CD4-positive, alpha-beta T cell (primary cell): ENCODE data around the gene PTGDR. TPM values are rescaled to one million over a fixed set of nuclear protein-coding genes. Genes with fewer than 3 reads are reported as not detected.

ENCODE experiments used
- ATAC-seq: fragments of 200-7000 bp; cut with Tn5 transposase; one replicate; pipeline ENCODE4 v1.10.0; 2022; ENCODE audit warnings: mild to moderate bottlenecking; ENCODE audit not compliant: poor library complexity
- CTCF ChIA-PET: fragments of 350-600 bp; sonication (Branson Sonifier 250); formaldehyde crosslinking; loops from one replicate; lab custom pipeline; 2021; ENCODE audit warnings: antibody characterized with exemption, inconsistent platforms; lab: Charles Lee
- POLR2A ChIA-PET: fragments of 350-600 bp; sonication (Branson Sonifier 250); formaldehyde crosslinking; loops from one replicate; lab custom pipeline; 2021; ENCODE audit warnings: antibody characterized with exemption, inconsistent platforms; lab: Charles Lee
- DNase-seq, 14 experiments: peaks; one replicate each; pipeline ENCODE4 v3.0.0-alpha.2; 2013 to 2020; ENCODE audit warnings: mixed read lengths in 2 of 14
- H3K27ac ChIP-seq, 2 donors: one replicate each; pipeline versions ENCODE4 v1.5.1 to v1.7.0; 2013; ENCODE audit warnings: low read length in 2 of 2, low read depth in 1 of 2, mild to moderate bottlenecking in 1 of 2
- H3K27me3 ChIP-seq, 2 experiments: 1 replicate in 1 of 2; 2 replicates in 1 of 2; pipeline versions ENCODE4 v1.6.1 to v1.7.0; 2013; ENCODE audit warnings: low read length in 2 of 2, control low read depth in 1 of 2, mild to moderate bottlenecking in 1 of 2, moderate library complexity in 1 of 2; ENCODE audit not compliant: insufficient read depth in 2 of 2, control insufficient read depth in 1 of 2
- H3K36me3 ChIP-seq: one replicate; pipeline ENCODE4 v1.6.1; 2013; ENCODE audit warnings: low read length, control low read depth; ENCODE audit not compliant: insufficient read depth
- H3K4me1 ChIP-seq: one replicate; pipeline ENCODE4 v1.6.1; 2013; ENCODE audit warnings: low read length, control low read depth; ENCODE audit not compliant: insufficient read depth
- H3K4me3 ChIP-seq: one replicate; pipeline ENCODE4 v1.5.1; 2013; ENCODE audit warnings: mild to moderate bottlenecking, low read length, moderate library complexity
- H3K9me3 ChIP-seq, 2 experiments: 1 replicate in 1 of 2; 2 replicates in 1 of 2; pipeline versions ENCODE4 v1.6.1 to v1.7.0; 2013; ENCODE audit warnings: low read length in 2 of 2, mild to moderate bottlenecking in 2 of 2, control low read depth in 1 of 2, moderate library complexity in 1 of 2; ENCODE audit not compliant: control insufficient read depth in 1 of 2, insufficient read depth in 1 of 2
- H3K27ac Mint-ChIP-seq: one replicate; pipeline ENCODE4 v1.8.0; 2020; ENCODE audit warnings: mixed read lengths
- H3K27me3 Mint-ChIP-seq: one replicate; pipeline ENCODE4 v1.8.0; 2021; ENCODE audit warnings: mixed read lengths
- H3K36me3 Mint-ChIP-seq: one replicate; pipeline ENCODE4 v1.8.0; 2021; ENCODE audit warnings: low read depth, mixed read lengths
- H3K4me1 Mint-ChIP-seq: one replicate; pipeline ENCODE4 v1.8.0; 2021; ENCODE audit warnings: low read depth, mixed read lengths
- H3K4me3 Mint-ChIP-seq: one replicate; pipeline ENCODE4 v1.8.0; 2020; ENCODE audit warnings: mild to moderate bottlenecking, mixed read lengths
- H3K9me3 Mint-ChIP-seq: one replicate; pipeline ENCODE4 v1.8.0; 2020; ENCODE audit warnings: mixed read lengths
- CTCF ChIP-seq: fragments of 200-600 bp; IDR thresholded peaks from one replicate; pipeline ENCODE4 v1.8.0; 2022; ENCODE audit warnings: antibody characterized with exemption, mild to moderate bottlenecking
- intact Hi-C, 2 experiments: fragments of 100-400 bp; cut with DNase I in 1 of 2; cut with micrococcal nuclease in 1 of 2; formaldehyde crosslinking; loops; one replicate each; pipeline versions ENCODE4 v1.15.1 to v1.9.0; 2023 to 2025; cut with DNase I, micrococcal nuclease
- total RNA-seq, 174 experiments: library from RNA in 2 of 174; stranded (reverse) in 2 of 174; gene quantifications; one replicate each; pipeline ENCODE4 v1.2.3 and lab custom pipeline; 2021 to 2026

Gene PTGDR
- total RNA-seq, 2 experiments from 2014 or later: 0.20 to 0.41 TPM

- peaks cover 24% of the 10 kb centered on the region for H3K4me1 ChIP-seq
- TF ChIP-seq CTCF: no peak
- H3K9me3 ChIP-seq: peaks cover 0 to 3% of the 10 kb centered on the region in 2 experiments
- no peaks in the 10 kb centered on the region for H3K27me3 ChIP-seq
- no peaks in the 10 kb centered on the region for H3K27me3 Mint-ChIP-seq
- H3K4me3 Mint-ChIP-seq: no peak overlapping the region
- POLR2A ChIA-PET: interaction anchor here (0.6 kb wide), 1 partner anchor 66 kb away, joined by 3 read pairs; no protein-coding TSS in a partner anchor
- H3K36me3 ChIP-seq: no peaks in the 10 kb centered on the region
- H3K27ac ChIP-seq: no peak overlapping the region
- CTCF ChIA-PET: no interaction called here
- intact Hi-C loops: no loop called here
- no peak overlapping the region for H3K4me3 ChIP-seq
- ATAC-seq (no peak), DNase-seq (no peak)
- H3K36me3 Mint-ChIP-seq: no peaks in the 10 kb centered on the region
- peaks cover 33% of the 10 kb centered on the region for H3K4me1 Mint-ChIP-seq
- H3K27ac Mint-ChIP-seq: no peak overlapping the region
- no peaks in the 10 kb centered on the region for H3K9me3 Mint-ChIP-seq
These were observed 23.2 kb upstream of the PTGDR start for GRCh38 chr14:52244328-52244727.

- no peak overlapping the region for H3K27ac Mint-ChIP-seq
- no peaks in the 10 kb centered on the region for H3K27me3 Mint-ChIP-seq
- H3K4me1 ChIP-seq: peaks cover 20% of the 10 kb centered on the region
- H3K9me3 ChIP-seq: peaks cover 0 to 3% of the 10 kb centered on the region in 2 experiments
- no peaks in the 10 kb centered on the region for H3K36me3 ChIP-seq
- H3K4me1 Mint-ChIP-seq: peaks cover 30% of the 10 kb centered on the region
- no peak overlapping the region for H3K27ac ChIP-seq
- H3K36me3 Mint-ChIP-seq: no peaks in the 10 kb centered on the region
- intact Hi-C loops: no loop called here
- no peak overlapping the region for H3K4me3 ChIP-seq
- POLR2A ChIA-PET: interaction anchor here (0.6 kb wide), 1 partner anchor 246 kb away, joined by 3 read pairs; no protein-coding TSS in a partner anchor
- no peak for TF ChIP-seq CTCF
- H3K4me3 Mint-ChIP-seq: no peak overlapping the region
- no peak for ATAC-seq
- H3K9me3 Mint-ChIP-seq: no peaks in the 10 kb centered on the region
- DNase-seq: no peak
- no peaks in the 10 kb centered on the region for H3K27me3 ChIP-seq
- CTCF ChIA-PET: no interaction called here
These were observed 22.5 kb upstream of the PTGDR start for GRCh38 chr14:52244997-52245396.

- ATAC-seq (peak; percentile 48), DNase-seq (peak in 3 of 14 experiments; percentile 21 to 77 (median 21))
- no peak for TF ChIP-seq CTCF
- intact Hi-C loops: no loop called here
- Mint-ChIP-seq H3K36me3 (no peaks in the 10 kb centered on the region), H3K4me3 (no peak overlapping the region), H3K9me3 (no peaks in the 10 kb centered on the region), H3K4me1 (peaks cover 21% of the 10 kb centered on the region), H3K27me3 (no peaks in the 10 kb centered on the region), H3K27ac (peak overlapping the region; percentile 40)
- no peak overlapping the region for H3K4me3 ChIP-seq
- H3K4me1 ChIP-seq: peaks cover 18% of the 10 kb centered on the region
- H3K27ac ChIP-seq: peak overlapping the region; percentile 7 to 16
- H3K9me3 ChIP-seq: peaks cover 0 to 3% of the 10 kb centered on the region in 2 experiments
- no peaks in the 10 kb centered on the region for H3K27me3 ChIP-seq
- CTCF ChIA-PET: no interaction called here
- no peaks in the 10 kb centered on the region for H3K36me3 ChIP-seq
- POLR2A ChIA-PET: no interaction called here
These were observed 19.4 kb upstream of the PTGDR start for GRCh38 chr14:52248057-52248456.
